Activated B cell treated with CpG ODN at 0.5 μM for 24 hours (primary cell): ENCODE data around the gene AP2A2. TPM values are rescaled to one million over a fixed set of nuclear protein-coding genes. Genes with fewer than 3 reads are reported as not detected.

Source experiments
- ATAC-seq: fragments of 200-7000 bp; cut with Tn5 transposase; one replicate; pipeline ENCODE4 v1.10.0; 2021; ENCODE audit warnings: low read depth, mild to moderate bottlenecking, moderate library complexity
- CTCF ChIA-PET: fragments of 350-600 bp; sonication (Branson Sonifier 250); formaldehyde crosslinking; loops from one replicate; lab custom pipeline; 2021; ENCODE audit warnings: antibody characterized with exemption; lab: Charles Lee
- POLR2A ChIA-PET: fragments of 350-600 bp; sonication (Branson Sonifier 250); formaldehyde crosslinking; loops from one replicate; lab custom pipeline; 2021; ENCODE audit warnings: antibody characterized with exemption; lab: Charles Lee
- DNase-seq: peaks from one replicate; pipeline ENCODE4 v3.0.0; 2022
- H3K27ac Mint-ChIP-seq: one replicate; pipeline ENCODE4 v1.8.0; 2020; ENCODE audit warnings: mixed read lengths
- H3K27me3 Mint-ChIP-seq: one replicate; pipeline ENCODE4 v1.8.0; 2021; ENCODE audit warnings: mixed read lengths
- H3K36me3 Mint-ChIP-seq: one replicate; pipeline ENCODE4 v1.8.0; 2021; ENCODE audit warnings: low read depth, mixed read lengths
- H3K4me1 Mint-ChIP-seq: one replicate; pipeline ENCODE4 v1.8.0; 2021; ENCODE audit warnings: mixed read lengths
- H3K4me3 Mint-ChIP-seq: one replicate; pipeline ENCODE4 v1.8.0; 2020; ENCODE audit warnings: mild to moderate bottlenecking, mixed read lengths
- H3K9me3 Mint-ChIP-seq: one replicate; pipeline ENCODE4 v1.8.0; 2020; ENCODE audit warnings: mixed read lengths
- intact Hi-C: fragments of 100-400 bp; cut with micrococcal nuclease; formaldehyde crosslinking; loops from one replicate; pipeline ENCODE4 v1.15.1; 2024
- total RNA-seq: library from RNA; stranded (reverse); gene quantifications from 2 replicates; pipeline ENCODE4 v1.2.3, GENCODE V29; 2022
- TF ChIP-seq, protein P1 (sequence below): fragments of 200-600 bp; IDR thresholded peaks from one replicate; pipeline ENCODE4 v1.8.0; 2022; ENCODE audit warnings: antibody characterized with exemption, mild to moderate bottlenecking

The AP2A2 gene
- total RNA-seq, 1 donor from 2014 or later, result 49.6 TPM

DNA sequence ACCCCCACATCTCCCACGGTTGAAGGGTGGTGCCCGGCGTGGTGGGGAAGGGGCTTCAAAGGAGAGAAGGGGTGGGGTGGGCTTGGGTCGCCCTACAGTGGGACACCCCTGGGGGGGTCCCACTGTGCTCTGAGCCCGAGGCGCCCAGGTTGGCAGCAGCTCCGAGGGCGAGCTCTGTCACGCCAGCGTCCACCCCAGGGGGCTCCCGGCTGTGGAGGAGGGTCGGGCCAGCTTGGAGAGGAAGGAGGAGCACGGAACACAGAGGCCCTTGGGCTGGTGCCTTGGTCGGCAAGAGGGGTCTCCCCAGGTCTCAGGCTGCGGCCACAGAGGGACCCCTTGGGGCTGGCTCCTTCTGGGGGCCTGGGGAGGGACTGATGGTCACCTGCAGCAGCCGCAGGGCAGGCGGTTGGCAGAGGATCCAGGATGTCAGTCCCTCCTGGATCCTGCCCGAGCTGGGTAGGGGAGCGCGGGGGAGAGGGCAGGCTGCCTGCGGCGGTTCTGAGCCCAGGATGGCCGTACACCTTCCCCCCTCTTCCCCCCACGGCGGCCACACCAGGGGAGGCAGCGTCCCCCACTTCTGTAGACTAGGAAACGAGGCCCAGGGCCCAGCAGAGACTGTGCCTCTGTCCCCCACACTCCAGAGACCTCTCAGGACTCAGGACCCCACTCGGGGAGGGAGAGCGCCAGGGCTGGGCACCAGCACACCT is 110.1 kb downstream of the AP2A2 start:
- TF ChIP-seq, protein P1, sequence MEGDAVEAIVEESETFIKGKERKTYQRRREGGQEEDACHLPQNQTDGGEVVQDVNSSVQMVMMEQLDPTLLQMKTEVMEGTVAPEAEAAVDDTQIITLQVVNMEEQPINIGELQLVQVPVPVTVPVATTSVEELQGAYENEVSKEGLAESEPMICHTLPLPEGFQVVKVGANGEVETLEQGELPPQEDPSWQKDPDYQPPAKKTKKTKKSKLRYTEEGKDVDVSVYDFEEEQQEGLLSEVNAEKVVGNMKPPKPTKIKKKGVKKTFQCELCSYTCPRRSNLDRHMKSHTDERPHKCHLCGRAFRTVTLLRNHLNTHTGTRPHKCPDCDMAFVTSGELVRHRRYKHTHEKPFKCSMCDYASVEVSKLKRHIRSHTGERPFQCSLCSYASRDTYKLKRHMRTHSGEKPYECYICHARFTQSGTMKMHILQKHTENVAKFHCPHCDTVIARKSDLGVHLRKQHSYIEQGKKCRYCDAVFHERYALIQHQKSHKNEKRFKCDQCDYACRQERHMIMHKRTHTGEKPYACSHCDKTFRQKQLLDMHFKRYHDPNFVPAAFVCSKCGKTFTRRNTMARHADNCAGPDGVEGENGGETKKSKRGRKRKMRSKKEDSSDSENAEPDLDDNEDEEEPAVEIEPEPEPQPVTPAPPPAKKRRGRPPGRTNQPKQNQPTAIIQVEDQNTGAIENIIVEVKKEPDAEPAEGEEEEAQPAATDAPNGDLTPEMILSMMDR, result no peak
- ATAC-seq, result no peak
- CTCF ChIA-PET, result no interaction called here
- Mint-ChIP-seq H3K27me3 (no peaks in the 10 kb centered on the region), H3K4me1 (no peaks in the 10 kb centered on the region), H3K36me3 (no peaks in the 10 kb centered on the region), H3K4me3 (no peak overlapping the region), H3K9me3 (peaks cover 3% of the 10 kb centered on the region), H3K27ac (no peak overlapping the region)
- intact Hi-C loops, result no loop called here
- DNase-seq, result no peak
- POLR2A ChIA-PET, result interaction anchor here (0.6 kb wide), 1 partner anchor 9 kb away, joined by 5 read pairs; no protein-coding TSS in a partner anchor

DNA sequence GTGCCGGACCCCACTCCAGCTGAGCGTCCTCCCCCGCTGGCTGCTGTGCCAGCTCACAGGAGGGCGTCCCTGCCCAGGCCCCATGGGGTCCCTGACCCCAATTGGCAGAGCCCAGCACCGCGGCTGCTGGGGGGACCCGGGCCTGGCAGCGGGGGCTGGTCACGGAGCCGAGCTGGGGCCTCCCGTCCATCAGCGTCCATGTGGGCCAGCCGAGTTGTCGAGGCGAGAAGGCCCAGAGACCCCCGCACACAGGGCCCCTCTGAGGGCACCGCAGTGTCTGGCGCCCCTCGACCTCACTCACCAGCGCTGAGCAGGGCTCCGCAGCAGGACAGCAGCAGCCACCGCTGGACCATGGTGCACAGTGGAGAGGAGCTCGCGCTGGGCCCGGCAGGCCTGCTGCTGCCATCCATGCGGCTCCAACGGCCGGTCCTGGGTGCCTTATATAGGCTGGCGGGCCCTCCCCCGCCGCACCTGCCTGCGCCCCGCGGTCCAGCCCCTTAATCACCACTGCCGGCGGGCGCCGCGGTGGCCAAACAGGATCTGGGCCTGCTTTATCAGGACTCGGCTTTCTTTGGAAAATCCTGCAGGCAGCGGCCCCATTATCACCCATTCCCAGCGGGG is 110.7 kb downstream of the AP2A2 start, which contains the start of gene MUC6:
MUC6 (minus strand) TSS at position 416 of the 621 bp plus-strand sequence; CDS start at position 353, 63 bp downstream.
- intact Hi-C loops, result no loop called here
- no peaks in the 10 kb centered on the region for H3K4me1 Mint-ChIP-seq

DNA sequence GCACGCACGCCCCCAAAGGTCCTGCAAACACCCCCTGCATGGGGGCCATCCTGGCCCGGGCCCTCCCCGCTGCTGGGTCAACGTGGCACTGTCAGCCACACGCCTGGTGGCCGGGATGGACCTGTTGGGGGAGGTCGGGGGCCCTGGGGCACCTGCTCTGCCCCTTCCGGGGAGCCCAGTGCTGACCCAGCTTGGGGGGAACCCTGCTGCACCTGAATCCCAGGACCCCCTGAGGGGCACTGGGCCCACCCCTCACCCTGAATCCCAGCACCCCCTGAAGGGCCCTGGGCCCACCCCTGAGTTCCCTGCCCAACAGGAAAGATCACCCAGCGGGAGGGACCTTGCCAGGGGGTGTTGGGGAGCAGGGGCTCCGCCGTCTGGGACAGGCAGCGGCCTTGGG is 111.3 kb downstream of the AP2A2 start:
- H3K27me3 Mint-ChIP-seq, result no peaks in the 10 kb centered on the region
- POLR2A ChIA-PET, result no interaction called here
- no peaks in the 10 kb centered on the region for H3K4me1 Mint-ChIP-seq
- no peaks in the 10 kb centered on the region for H3K36me3 Mint-ChIP-seq
- ATAC-seq, result no peak
- peaks cover 3% of the 10 kb centered on the region for H3K9me3 Mint-ChIP-seq
- TF ChIP-seq, protein P1, result no peak
- H3K4me3 Mint-ChIP-seq, result no peak overlapping the region
- CTCF ChIA-PET, result no interaction called here
- intact Hi-C loops, result no loop called here
- DNase-seq, result no peak
- no peak overlapping the region for H3K27ac Mint-ChIP-seq

More for the DNA sequence above, 110.7 kb downstream of the AP2A2 start, which contains the start of gene MUC6:
- Mint-ChIP-seq H3K36me3 (no peaks in the 10 kb centered on the region), H3K27me3 (no peaks in the 10 kb centered on the region), H3K4me3 (no peak within 1 kb of the TSS), H3K27ac (no peak within 1 kb of the TSS), H3K9me3 (peaks cover 3% of the 10 kb centered on the region)
- TF ChIP-seq, protein P1, result no peak
- ChIA-PET CTCF (no interaction called here), POLR2A (no interaction called here)
- ATAC-seq (no peak), DNase-seq (no peak)

DNA sequence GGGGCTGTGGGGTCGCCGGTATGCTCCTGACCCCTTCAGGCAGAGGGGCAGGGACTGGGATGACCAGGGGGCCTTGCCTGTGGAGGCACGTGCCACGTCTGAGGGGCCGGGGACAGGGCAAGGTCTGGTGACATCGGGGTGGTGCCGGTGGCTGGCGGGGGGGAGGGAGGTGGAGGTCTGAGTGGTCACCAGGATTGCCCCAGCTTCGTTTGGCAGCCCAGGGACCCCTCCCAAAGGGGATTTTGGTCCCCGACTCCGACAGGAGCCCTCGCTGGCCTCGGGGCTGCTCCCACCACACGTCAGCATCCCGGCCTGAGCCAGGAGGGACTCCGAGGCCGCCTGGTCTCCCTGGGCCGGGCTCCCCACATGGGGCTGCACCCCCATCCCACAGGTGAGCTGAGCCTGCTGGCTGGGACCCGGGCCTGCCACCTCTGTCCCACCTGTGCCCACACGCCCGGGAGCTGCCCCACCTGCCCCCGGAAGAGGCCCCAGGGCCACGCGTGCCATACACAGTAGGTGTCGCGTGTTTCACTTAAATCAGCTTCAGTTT is 111.9 kb downstream of the AP2A2 start:
- Mint-ChIP-seq H3K27me3 (no peaks in the 10 kb centered on the region), H3K27ac (no peak overlapping the region), H3K4me3 (no peak overlapping the region), H3K4me1 (no peaks in the 10 kb centered on the region), H3K36me3 (no peaks in the 10 kb centered on the region), H3K9me3 (no peaks in the 10 kb centered on the region)
- DNase-seq (no peak), ATAC-seq (no peak)
- TF ChIP-seq, protein P1, result no peak
- ChIA-PET POLR2A (no interaction called here), CTCF (no interaction called here)
- intact Hi-C loops, result no loop called here

DNA sequence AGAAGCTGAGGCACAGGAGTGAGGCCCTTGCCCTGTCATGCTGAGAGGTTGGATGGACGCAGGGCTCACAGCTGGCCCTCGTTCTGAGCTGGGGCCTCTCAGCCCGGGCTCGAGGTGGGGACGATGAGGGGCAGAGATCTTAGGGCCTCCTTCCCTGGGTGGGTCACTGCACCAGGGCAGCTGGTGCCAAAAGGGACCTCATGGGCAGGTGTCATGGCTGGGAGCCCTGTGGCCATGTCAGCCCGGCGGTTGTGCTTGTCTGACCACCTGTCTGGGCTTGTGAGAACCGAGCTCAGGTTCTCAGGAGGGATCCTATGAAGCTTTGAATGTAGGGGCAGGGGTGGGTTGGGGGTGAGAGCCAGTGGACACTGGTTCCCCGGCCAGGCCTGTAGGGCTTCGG is 112.7 kb downstream of the AP2A2 start:
- DNase-seq (no peak), ATAC-seq (no peak)
- H3K27ac Mint-ChIP-seq, result no peak overlapping the region
- H3K27me3 Mint-ChIP-seq, result no peaks in the 10 kb centered on the region
- ChIA-PET POLR2A (no interaction called here), CTCF (no interaction called here)
- H3K4me3 Mint-ChIP-seq, result no peak overlapping the region
- H3K4me1 Mint-ChIP-seq, result no peaks in the 10 kb centered on the region
- no peaks in the 10 kb centered on the region for H3K9me3 Mint-ChIP-seq
- H3K36me3 Mint-ChIP-seq, result no peaks in the 10 kb centered on the region
- intact Hi-C loops, result no loop called here
- TF ChIP-seq, protein P1, result no peak
